Tibial artery (tissue), 4 donors: ENCODE results near the gene CEP164.
"Not testable (repeated sequence)": the region's sequence is repeated elsewhere in the genome, so short reads cannot be mapped to it uniquely, and the experiment has no call there.

ENCODE experiments used
- DNase-seq, 2 donors: peaks; one replicate each; pipeline ENCODE4 v3.0.0-alpha.2; 2019
- H3K27ac ChIP-seq, 2 donors: fragments of 200-600 bp; sonication (generic) in 1 of 2; 1 replicate in 1 of 2; 2 replicates in 1 of 2; pipeline ENCODE4 v1.5.1; 2018 to 2019; ENCODE audit warnings: mild to moderate bottlenecking in 1 of 2
- H3K27me3 ChIP-seq, 2 donors: fragments of 200-600 bp; sonication (generic) in 1 of 2; one replicate each; pipeline versions ENCODE4 v1.5.1 to v1.6.0; 2016 to 2019
- H3K36me3 ChIP-seq, 3 donors: fragments of 200-600 bp; sonication (generic) in 2 of 3; one replicate each; pipeline ENCODE4 v1.5.1; 2016 to 2019; ENCODE audit warnings: mild to moderate bottlenecking in 2 of 3
- H3K4me1 ChIP-seq, 4 donors: fragments of 200-600 bp; sonication (generic) in 2 of 4; 1 replicate in 3 of 4; 2 replicates in 1 of 4; pipeline ENCODE4 v1.5.1; 2016 to 2019
- H3K4me3 ChIP-seq, 2 donors: fragments of 200-600 bp; sonication (generic) in 1 of 2; 1 replicate in 1 of 2; 2 replicates in 1 of 2; pipeline ENCODE4 v1.5.1; 2018 to 2019; ENCODE audit warnings: mild to moderate bottlenecking in 2 of 2
- H3K9me3 ChIP-seq, 3 donors: fragments of 200-600 bp; sonication (generic) in 1 of 3; one replicate each; pipeline ENCODE4 v1.5.1; 2016 to 2019
- intact Hi-C: fragments of 100-400 bp; cut with DNase I; formaldehyde crosslinking; loops from one replicate; pipeline ENCODE4 v1.15.0; 2023; ENCODE audit warnings: low total_unique reads
- TF ChIP-seq, protein P1 (sequence below), 2 experiments: fragments of 200-600 bp in 1 of 2; fragments of 450-650 bp in 1 of 2; IDR thresholded peaks; one replicate each; pipeline ENCODE4 v1.5.1; 2017 to 2019; ENCODE audit warnings: antibody characterized with exemption in 2 of 2, mild to moderate bottlenecking in 1 of 2, moderate library complexity in 1 of 2

Gene CEP164

DNA sequence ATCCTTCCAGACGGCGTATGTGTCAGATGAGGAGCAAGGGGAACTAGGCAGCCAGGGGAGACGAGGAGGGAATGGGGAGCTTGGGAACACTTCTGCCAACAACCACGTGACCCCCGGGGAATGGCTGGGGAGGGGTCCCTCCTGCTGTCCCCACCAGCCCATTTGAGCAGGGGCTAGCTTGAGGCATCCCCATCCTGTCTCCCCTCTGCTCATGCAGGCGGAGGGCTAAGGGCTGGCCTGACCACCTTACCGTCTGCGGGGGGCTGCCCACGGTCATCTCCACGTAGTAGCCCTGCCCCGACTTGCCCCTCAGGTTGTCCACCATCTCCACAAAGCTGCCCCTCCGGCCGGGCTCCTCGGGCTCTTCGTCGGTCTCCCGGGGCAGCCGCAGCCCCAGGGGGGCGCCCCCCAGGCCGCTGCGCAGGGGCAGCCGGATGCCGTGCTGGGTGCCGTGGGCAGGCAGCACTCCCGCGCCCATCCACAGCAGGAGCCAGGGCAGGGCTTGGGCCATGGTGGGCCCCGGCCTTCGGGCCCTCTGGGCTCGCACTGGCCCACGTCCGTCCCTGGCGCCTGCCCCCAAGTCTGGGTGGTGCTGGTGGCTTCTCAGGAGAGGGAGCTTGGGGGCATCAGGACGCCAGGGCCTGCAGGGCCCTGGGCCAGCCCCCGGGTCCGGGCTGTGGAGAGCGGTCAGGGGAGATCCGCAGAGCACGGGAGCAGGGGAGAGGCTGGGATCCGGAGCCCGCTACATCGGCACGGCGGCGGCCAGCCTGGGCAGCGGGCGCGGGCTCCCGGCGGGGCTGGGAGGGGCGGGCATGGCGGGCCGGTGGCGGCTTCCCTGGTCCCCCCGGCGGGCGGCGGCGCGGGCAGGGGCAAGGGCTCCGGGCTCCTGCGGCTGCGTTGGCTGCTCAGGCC, 12.1 kb upstream of the CEP164 start:
- TF ChIP-seq, protein P1, sequence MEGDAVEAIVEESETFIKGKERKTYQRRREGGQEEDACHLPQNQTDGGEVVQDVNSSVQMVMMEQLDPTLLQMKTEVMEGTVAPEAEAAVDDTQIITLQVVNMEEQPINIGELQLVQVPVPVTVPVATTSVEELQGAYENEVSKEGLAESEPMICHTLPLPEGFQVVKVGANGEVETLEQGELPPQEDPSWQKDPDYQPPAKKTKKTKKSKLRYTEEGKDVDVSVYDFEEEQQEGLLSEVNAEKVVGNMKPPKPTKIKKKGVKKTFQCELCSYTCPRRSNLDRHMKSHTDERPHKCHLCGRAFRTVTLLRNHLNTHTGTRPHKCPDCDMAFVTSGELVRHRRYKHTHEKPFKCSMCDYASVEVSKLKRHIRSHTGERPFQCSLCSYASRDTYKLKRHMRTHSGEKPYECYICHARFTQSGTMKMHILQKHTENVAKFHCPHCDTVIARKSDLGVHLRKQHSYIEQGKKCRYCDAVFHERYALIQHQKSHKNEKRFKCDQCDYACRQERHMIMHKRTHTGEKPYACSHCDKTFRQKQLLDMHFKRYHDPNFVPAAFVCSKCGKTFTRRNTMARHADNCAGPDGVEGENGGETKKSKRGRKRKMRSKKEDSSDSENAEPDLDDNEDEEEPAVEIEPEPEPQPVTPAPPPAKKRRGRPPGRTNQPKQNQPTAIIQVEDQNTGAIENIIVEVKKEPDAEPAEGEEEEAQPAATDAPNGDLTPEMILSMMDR (IDR thresholded peaks at IDR 0.05), result no peak
- H3K4me3 ChIP-seq, result peak overlapping the region; percentile 95 to 96
- intact Hi-C loops, result loop anchor here (5.0 kb wide), 1 partner anchor 83 kb away; the partner anchor contains the start of genes PCSK7 and RNF214

GRCh38 chr11:117316197-117316961, 11.3 kb upstream of the CEP164 start, which contains the start of gene BACE1:
TSS of gene BACE1 (minus strand) at chr11:117316256. CDS start at chr11:117315795, 461 bp downstream.
- Histone ChIP-seq H3K4me3 (peak within 1 kb of the TSS; percentile 95 to 96), H3K27me3 (no peaks in the 10 kb centered on the region), H3K36me3 (no peaks in the 10 kb centered on the region), H3K9me3 (no peaks in the 10 kb centered on the region), H3K27ac (peak within 1 kb of the TSS; percentile 62 to 78), H3K4me1 (peaks cover 0 to 38% (median 21%) of the 10 kb centered on the region in 4 donors)
- peak; percentile 82 to 90 for DNase-seq
- TF ChIP-seq, protein P1 (IDR thresholded peaks at IDR 0.05), result no peak
- intact Hi-C loops, result loop anchor here (5.0 kb wide), 1 partner anchor 84 kb away; the partner anchor contains the start of genes PCSK7 and RNF214

More for the DNA sequence above, 12.1 kb upstream of the CEP164 start:
- Histone ChIP-seq H3K36me3 (no peaks in the 10 kb centered on the region), H3K9me3 (no peaks in the 10 kb centered on the region), H3K4me1 (peaks cover 0 to 38% (median 21%) of the 10 kb centered on the region in 4 donors), H3K27me3 (no peaks in the 10 kb centered on the region), H3K27ac (peak overlapping the region; percentile 62 to 78)
- no peak for DNase-seq

DNA sequence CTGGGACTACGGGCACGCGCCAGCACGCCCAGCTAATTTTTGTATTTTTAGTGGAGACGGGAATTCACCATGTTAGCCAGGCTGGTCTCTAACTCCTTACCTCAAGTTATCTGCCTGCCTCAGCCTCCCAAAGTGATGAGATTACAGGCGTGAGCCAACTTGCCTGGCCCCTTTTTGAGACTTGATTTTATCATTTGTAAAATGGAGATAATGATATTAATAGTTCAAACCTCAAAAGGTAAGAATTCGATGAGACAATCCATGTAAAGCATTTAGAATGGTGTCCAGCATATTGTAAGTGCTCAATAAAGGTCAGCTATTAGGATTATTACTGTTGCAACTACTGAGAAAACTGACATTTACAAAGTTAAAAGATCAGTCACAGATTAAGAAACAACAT, 8.9 kb upstream of the CEP164 start:
- intact Hi-C loops, result loop anchor here (5.0 kb wide), 1 partner anchor 86 kb away; the partner anchor contains the start of genes PCSK7 and RNF214
- Histone ChIP-seq H3K36me3 (no peaks in the 10 kb centered on the region), H3K4me1 (peaks cover 0 to 38% (median 21%) of the 10 kb centered on the region in 4 donors), H3K27me3 (no peaks in the 10 kb centered on the region), H3K27ac (no peak overlapping the region), H3K9me3 (no peaks in the 10 kb centered on the region), H3K4me3 (no peak overlapping the region)
- DNase-seq, result no peak
- TF ChIP-seq, protein P1 (IDR thresholded peaks at IDR 0.05), result no peak

GRCh38 chr11:117319214-117319840, 8.3 kb upstream of the CEP164 start:
- H3K4me1 ChIP-seq, result peaks cover 0 to 33% (median 19%) of the 10 kb centered on the region in 4 donors
- no peaks in the 10 kb centered on the region for H3K9me3 ChIP-seq
- H3K36me3 ChIP-seq, result no peaks in the 10 kb centered on the region
- no peak overlapping the region for H3K4me3 ChIP-seq
- DNase-seq, result no peak
- no peak overlapping the region for H3K27ac ChIP-seq
- no peaks in the 10 kb centered on the region for H3K27me3 ChIP-seq
- TF ChIP-seq, protein P1 (IDR thresholded peaks at IDR 0.05), result no peak
- intact Hi-C loops, result loop anchor here (5.0 kb wide), 1 partner anchor 87 kb away; the partner anchor contains the start of genes PCSK7 and RNF214

- Histone ChIP-seq H3K4me3 (peak overlapping the region; percentile 70 to 82), H3K4me1 (peaks cover 0 to 19% (median 16%) of the 10 kb centered on the region in 4 donors), H3K27ac (peak overlapping the region; percentile 84 to 86)
- H3K36me3 ChIP-seq, H3K27me3 ChIP-seq, intact Hi-C loops, DNase-seq, H3K9me3 ChIP-seq: not testable (repeated sequence)
Measured at GRCh38 chr11:117327255-117327566, 443 bp upstream of the CEP164 start.
